ENCODE measurements around the gene SH3PXD2A. TPM values are rescaled to one million over a fixed set of nuclear protein-coding genes. Genes with fewer than 3 reads are reported as not detected.

SH3PXD2A gene
- total RNA-seq, 3 donors from 2014 or later = 14.3 to 30.5 (median 14.7) TPM

DNA sequence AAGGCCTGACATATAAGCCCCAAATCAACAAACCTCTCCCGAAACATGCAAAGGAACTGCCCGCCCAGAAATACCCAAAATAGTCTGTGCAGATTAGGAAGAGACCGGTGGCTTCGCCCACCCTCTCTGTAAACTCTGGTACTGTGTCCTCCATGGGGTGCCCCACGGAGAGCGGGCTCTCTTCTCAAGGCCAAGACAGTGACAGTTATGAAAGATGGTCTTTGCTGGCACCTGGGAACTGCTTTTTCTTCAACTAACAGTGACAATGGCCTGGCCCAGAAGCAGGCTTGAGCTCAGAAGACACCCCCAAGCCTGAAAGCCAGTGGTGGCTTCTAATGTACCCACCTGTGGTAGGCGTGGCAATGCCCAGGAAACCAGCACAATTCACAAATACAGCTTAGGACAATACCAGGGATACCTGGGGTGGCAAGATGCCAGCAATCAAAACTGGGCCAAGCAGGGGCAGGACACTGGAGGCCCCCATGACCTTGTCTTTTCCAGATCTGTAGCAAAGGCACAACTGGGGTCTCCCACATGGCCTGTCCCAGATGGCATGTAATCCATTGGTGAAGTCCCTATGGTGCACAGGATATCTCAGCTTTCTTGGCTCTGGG, 254.3 kb downstream of the SH3PXD2A start:
- H3K9me3 ChIP-seq = no peaks in the 10 kb centered on the region
- TF ChIP-seq, protein P1, sequence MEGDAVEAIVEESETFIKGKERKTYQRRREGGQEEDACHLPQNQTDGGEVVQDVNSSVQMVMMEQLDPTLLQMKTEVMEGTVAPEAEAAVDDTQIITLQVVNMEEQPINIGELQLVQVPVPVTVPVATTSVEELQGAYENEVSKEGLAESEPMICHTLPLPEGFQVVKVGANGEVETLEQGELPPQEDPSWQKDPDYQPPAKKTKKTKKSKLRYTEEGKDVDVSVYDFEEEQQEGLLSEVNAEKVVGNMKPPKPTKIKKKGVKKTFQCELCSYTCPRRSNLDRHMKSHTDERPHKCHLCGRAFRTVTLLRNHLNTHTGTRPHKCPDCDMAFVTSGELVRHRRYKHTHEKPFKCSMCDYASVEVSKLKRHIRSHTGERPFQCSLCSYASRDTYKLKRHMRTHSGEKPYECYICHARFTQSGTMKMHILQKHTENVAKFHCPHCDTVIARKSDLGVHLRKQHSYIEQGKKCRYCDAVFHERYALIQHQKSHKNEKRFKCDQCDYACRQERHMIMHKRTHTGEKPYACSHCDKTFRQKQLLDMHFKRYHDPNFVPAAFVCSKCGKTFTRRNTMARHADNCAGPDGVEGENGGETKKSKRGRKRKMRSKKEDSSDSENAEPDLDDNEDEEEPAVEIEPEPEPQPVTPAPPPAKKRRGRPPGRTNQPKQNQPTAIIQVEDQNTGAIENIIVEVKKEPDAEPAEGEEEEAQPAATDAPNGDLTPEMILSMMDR (IDR thresholded peaks at IDR 0.05) = no peak
- TF ChIP-seq POLR2AphosphoS5 (IDR thresholded peaks at IDR 0.05) (no peak), POLR2A (IDR thresholded peaks at IDR 0.05) (no peak)
- no peaks in the 10 kb centered on the region for H3K27me3 ChIP-seq
- H3K4me1 ChIP-seq = no peaks in the 10 kb centered on the region
- DNase-seq (ENCODE audit: low spot score in 2 of 2) = no peak
- H3K27ac ChIP-seq = no peak overlapping the region
- H3K4me3 ChIP-seq = no peak overlapping the region
- intact Hi-C loops (cut with DNase I; ENCODE audit: low total_unique reads) = loop anchor here (10.0 kb wide), 1 partner anchor 84 kb away; no protein-coding TSS in a partner anchor
- no peaks in the 10 kb centered on the region for H3K36me3 ChIP-seq

DNA sequence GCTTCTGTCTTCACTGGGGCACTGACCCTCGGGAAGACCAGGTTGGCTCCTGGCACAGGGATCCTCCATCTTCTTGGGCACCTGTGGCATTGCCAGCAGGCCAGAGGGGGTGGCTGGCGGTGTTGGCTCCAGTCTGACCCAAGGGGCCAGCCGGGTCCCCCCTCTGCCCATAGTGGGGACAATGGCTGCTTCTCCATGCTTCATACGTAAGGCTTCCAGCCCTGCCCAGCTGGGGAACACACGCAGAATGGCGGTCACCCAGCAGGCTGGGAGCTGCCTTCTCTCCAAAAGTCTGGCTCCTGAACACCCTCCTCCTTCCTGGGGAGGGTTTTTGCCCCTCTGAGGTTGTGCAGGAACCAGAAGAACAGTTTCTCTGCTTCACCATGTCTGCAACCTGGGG, 255.1 kb downstream of the SH3PXD2A start:
- intact Hi-C loops (cut with DNase I; ENCODE audit: low total_unique reads) = loop anchor here (10.0 kb wide), 1 partner anchor 84 kb away; no protein-coding TSS in a partner anchor
- H3K4me1 ChIP-seq = no peaks in the 10 kb centered on the region
- H3K4me3 ChIP-seq = no peak overlapping the region
- H3K36me3 ChIP-seq = no peaks in the 10 kb centered on the region
- no peaks in the 10 kb centered on the region for H3K27me3 ChIP-seq
- H3K9me3 ChIP-seq = no peaks in the 10 kb centered on the region
- TF ChIP-seq POLR2A (IDR thresholded peaks at IDR 0.05) (no peak), POLR2AphosphoS5 (IDR thresholded peaks at IDR 0.05) (no peak)
- TF ChIP-seq, protein P1 (IDR thresholded peaks at IDR 0.05) = no peak
- no peak overlapping the region for H3K27ac ChIP-seq
- DNase-seq (ENCODE audit: low spot score in 2 of 2) = no peak

DNA sequence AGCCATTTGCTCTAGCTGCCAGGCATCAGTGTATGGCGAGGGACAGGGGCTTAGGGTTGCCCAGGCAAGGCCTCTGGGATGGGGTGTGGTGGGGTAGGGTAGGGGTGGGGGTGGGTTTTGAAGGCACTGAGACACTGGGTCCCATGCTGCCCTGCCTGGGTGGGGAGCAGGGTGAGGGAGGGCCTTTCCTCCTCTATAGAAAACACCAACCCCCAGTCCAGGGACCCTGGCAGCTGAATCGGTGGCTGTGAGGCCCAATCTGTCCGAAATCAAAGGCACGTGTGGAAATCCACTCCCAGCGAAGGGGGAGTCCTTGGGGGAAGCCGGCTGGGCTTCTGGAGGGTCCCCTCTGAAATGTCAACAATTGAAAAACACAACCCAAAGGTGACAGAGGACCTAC, 255.5 kb downstream of the SH3PXD2A start:
- intact Hi-C loops (cut with DNase I; ENCODE audit: low total_unique reads) = loop anchor here (10.0 kb wide), 1 partner anchor 85 kb away; no protein-coding TSS in a partner anchor
- Histone ChIP-seq H3K27me3 (no peaks in the 10 kb centered on the region), H3K36me3 (no peaks in the 10 kb centered on the region), H3K9me3 (no peaks in the 10 kb centered on the region), H3K4me1 (no peaks in the 10 kb centered on the region), H3K4me3 (no peak overlapping the region), H3K27ac (no peak overlapping the region)
- TF ChIP-seq, protein P1 (IDR thresholded peaks at IDR 0.05) = no peak
- no peak for TF ChIP-seq POLR2A (IDR thresholded peaks at IDR 0.05)
- no peak for TF ChIP-seq POLR2AphosphoS5 (IDR thresholded peaks at IDR 0.05)
- DNase-seq (ENCODE audit: low spot score in 2 of 2) = no peak

DNA sequence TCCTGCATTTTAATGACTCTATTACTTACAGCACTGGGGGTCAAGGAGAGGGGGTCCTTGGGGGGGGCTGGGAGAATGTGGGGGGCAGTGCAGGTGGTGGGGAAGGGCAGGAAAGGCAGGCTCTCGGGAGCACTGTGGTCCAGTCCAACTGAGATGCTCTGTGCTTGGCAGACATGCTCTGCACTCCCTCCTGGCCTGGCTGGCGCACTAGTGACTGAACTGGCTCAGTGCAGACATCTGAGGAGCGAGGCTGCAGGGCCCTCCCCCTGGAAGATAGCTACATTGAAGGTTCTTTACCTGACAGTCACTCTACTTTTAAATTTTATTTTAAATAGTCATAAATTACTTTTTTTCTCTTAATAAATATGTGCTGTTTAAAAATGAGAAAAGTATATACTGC, 256.2 kb downstream of the SH3PXD2A start:
- no peaks in the 10 kb centered on the region for H3K9me3 ChIP-seq
- no peaks in the 10 kb centered on the region for H3K27me3 ChIP-seq
- TF ChIP-seq POLR2A (IDR thresholded peaks at IDR 0.05) (no peak), POLR2AphosphoS5 (IDR thresholded peaks at IDR 0.05) (no peak)
- TF ChIP-seq, protein P1 (IDR thresholded peaks at IDR 0.05) = no peak
- no peaks in the 10 kb centered on the region for H3K4me1 ChIP-seq
- intact Hi-C loops (cut with DNase I; ENCODE audit: low total_unique reads) = no loop called here
- DNase-seq (ENCODE audit: low spot score in 2 of 2) = no peak
- H3K36me3 ChIP-seq = no peaks in the 10 kb centered on the region
- peak overlapping the region in 1 of 2 donors; percentile 26 for H3K27ac ChIP-seq
- H3K4me3 ChIP-seq = no peak overlapping the region

DNA sequence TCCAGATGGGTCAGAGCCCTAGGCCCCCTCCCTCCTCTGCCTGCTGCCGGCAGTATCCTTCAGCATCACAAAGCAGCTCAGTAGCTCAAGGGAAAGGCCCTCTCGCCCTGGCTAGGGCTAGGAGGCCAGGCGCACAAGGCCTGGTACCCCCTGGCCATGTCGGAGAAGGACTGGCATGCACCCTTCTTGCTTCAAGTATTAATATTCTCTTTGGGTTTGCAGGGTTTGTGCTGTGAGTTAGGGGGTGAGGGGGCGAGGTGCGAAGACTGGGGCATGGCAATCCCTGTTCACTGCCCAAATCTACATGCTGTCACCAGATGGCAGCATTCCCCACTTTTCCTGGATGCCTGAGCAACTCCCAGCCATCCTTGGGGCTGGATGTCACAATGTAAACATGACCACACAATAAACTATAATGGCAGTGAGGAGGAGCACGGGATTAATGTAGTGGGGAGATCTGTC, 256.7 kb downstream of the SH3PXD2A start:
- peak overlapping the region in 1 of 2 donors; percentile 26 for H3K27ac ChIP-seq
- no peaks in the 10 kb centered on the region for H3K36me3 ChIP-seq
- no peaks in the 10 kb centered on the region for H3K4me1 ChIP-seq
- TF ChIP-seq POLR2AphosphoS5 (IDR thresholded peaks at IDR 0.05) (peak in 1 of 3 donors; percentile 29), POLR2A (IDR thresholded peaks at IDR 0.05) (no peak)
- TF ChIP-seq, protein P1 (IDR thresholded peaks at IDR 0.05) = peak in 2 of 3 donors; percentile 62 to 63
- H3K27me3 ChIP-seq = no peaks in the 10 kb centered on the region
- no peak overlapping the region for H3K4me3 ChIP-seq
- H3K9me3 ChIP-seq = no peaks in the 10 kb centered on the region
- no peak for DNase-seq (ENCODE audit: low spot score in 2 of 2)
- intact Hi-C loops (cut with DNase I; ENCODE audit: low total_unique reads) = no loop called here
